Calu3 (cell line): ENCODE data around the gene ADIPOR1. TPM values are rescaled to one million over a fixed set of nuclear protein-coding genes. Genes with fewer than 3 reads are reported as not detected.
A peak's percentile ranks its signal among the peaks of the same experiment; 100 is the strongest.

ENCODE experiments used
- BruUV-seq: library from RNA; stranded (reverse); fragments of 400-500 nt; replicated peaks from 2 replicates; lab custom pipeline; 2021; lab: Mats Ljungman, UMichigan
- CTCF ChIA-PET: fragments of 300-600 bp; sonication (Branson Sonifier 250); formaldehyde crosslinking; loops from one replicate; lab custom pipeline; 2022; ENCODE audit warnings: antibody characterized with exemption; lab: Charles Lee
- DNase-seq: peaks from one replicate; pipeline ENCODE4 v3.0.0; 2022
- H3K27ac Mint-ChIP-seq: one replicate; pipeline ENCODE4 v1.8.0; 2022; ENCODE audit warnings: mixed read lengths; ENCODE audit not compliant: unreplicated experiment
- H3K27me3 Mint-ChIP-seq: one replicate; pipeline ENCODE4 v1.8.0; 2022; ENCODE audit warnings: mixed read lengths; ENCODE audit not compliant: unreplicated experiment
- H3K36me3 Mint-ChIP-seq: one replicate; pipeline ENCODE4 v1.8.0; 2022; ENCODE audit warnings: mild to moderate bottlenecking, moderate library complexity, mixed read lengths; ENCODE audit not compliant: insufficient read depth, unreplicated experiment
- H3K4me1 Mint-ChIP-seq: one replicate; pipeline ENCODE4 v1.8.0; 2022; ENCODE audit warnings: mild to moderate bottlenecking, low read depth, mixed read lengths; ENCODE audit not compliant: unreplicated experiment
- H3K4me3 Mint-ChIP-seq: one replicate; pipeline ENCODE4 v1.8.0; 2022; ENCODE audit warnings: mild to moderate bottlenecking, low read depth, moderate library complexity, mixed read lengths; ENCODE audit not compliant: unreplicated experiment
- H3K9me3 Mint-ChIP-seq: one replicate; pipeline ENCODE4 v1.8.0; 2022; ENCODE audit warnings: low read depth, mixed read lengths; ENCODE audit not compliant: unreplicated experiment
- CTCF ChIP-seq: fragments of 200-600 bp; IDR thresholded peaks from one replicate; pipeline ENCODE4 v1.8.0; 2022; ENCODE audit warnings: antibody characterized with exemption; ENCODE audit not compliant: unreplicated experiment
- intact Hi-C: fragments of 100-400 bp; cut with micrococcal nuclease; formaldehyde crosslinking; loops from one replicate; pipeline ENCODE4 v1.10.0; 2022; ENCODE audit not compliant: unreplicated experiment
- total RNA-seq: library from RNA; stranded (reverse); gene quantifications from 2 replicates; pipeline ENCODE4 v1.2.3, GENCODE V29; 2022

The ADIPOR1 gene
- total RNA-seq, 1 experiment from 2014 or later, result 104 TPM

- peaks cover 31% of the 10 kb centered on the region for H3K36me3 Mint-ChIP-seq
These were observed 3.2 kb upstream of the ADIPOR1 start for GRCh38 chr1:202961220-202961880.

GRCh38 chr1:202959276-202959620 is 1.1 kb upstream of the ADIPOR1 start:
- peaks cover 26% of the 10 kb centered on the region for H3K36me3 Mint-ChIP-seq
- TF ChIP-seq CTCF, result no peak
- CTCF ChIA-PET, result interaction anchor here (0.6 to 1.5 kb wide), 3 partner anchors 9 to 158 kb away, joined by 3 to 8 read pairs (median 4); no protein-coding TSS in a partner anchor
- peak; percentile 61 for DNase-seq
- H3K4me1 Mint-ChIP-seq, result peaks cover 36% of the 10 kb centered on the region
- BruUV-seq, result no TSS peak
- no peaks in the 10 kb centered on the region for H3K27me3 Mint-ChIP-seq
- intact Hi-C loops, result no loop called here
- peak overlapping the region; percentile 43 for H3K27ac Mint-ChIP-seq
- no peaks in the 10 kb centered on the region for H3K9me3 Mint-ChIP-seq
- peak overlapping the region; percentile 70 for H3K4me3 Mint-ChIP-seq

More at GRCh38 chr1:202961220-202961880, 3.2 kb upstream of the ADIPOR1 start:
- no peak for DNase-seq
- Mint-ChIP-seq H3K4me3 (no peak overlapping the region), H3K9me3 (no peaks in the 10 kb centered on the region), H3K27ac (no peak overlapping the region), H3K27me3 (no peaks in the 10 kb centered on the region), H3K4me1 (peaks cover 27% of the 10 kb centered on the region)
- no TSS peak for BruUV-seq
- intact Hi-C loops, result no loop called here
- CTCF ChIA-PET, result no interaction called here
- no peak for TF ChIP-seq CTCF

GRCh38 chr1:202958544-202959275 is 598 bp upstream of the ADIPOR1 start:
- peaks cover 26% of the 10 kb centered on the region for H3K36me3 Mint-ChIP-seq
- CTCF ChIA-PET, result interaction anchor here (0.6 to 1.5 kb wide), 3 partner anchors 9 to 159 kb away, joined by 3 to 8 read pairs (median 4); no protein-coding TSS in a partner anchor
- H3K9me3 Mint-ChIP-seq, result no peaks in the 10 kb centered on the region
- no peak for DNase-seq
- BruUV-seq, result TSS peak; percentile 96
- H3K27me3 Mint-ChIP-seq, result no peaks in the 10 kb centered on the region
- no peak for TF ChIP-seq CTCF
- intact Hi-C loops, result no loop called here
- peaks cover 41% of the 10 kb centered on the region for H3K4me1 Mint-ChIP-seq
- peak overlapping the region; percentile 73 for H3K27ac Mint-ChIP-seq
- H3K4me3 Mint-ChIP-seq, result peak overlapping the region; percentile 70

GRCh38 chr1:202956969-202957368 is 1.1 kb downstream of the ADIPOR1 start:
- Mint-ChIP-seq H3K27ac (peak overlapping the region; percentile 39), H3K4me1 (peaks cover 58% of the 10 kb centered on the region), H3K27me3 (no peaks in the 10 kb centered on the region), H3K36me3 (peaks cover 26% of the 10 kb centered on the region), H3K4me3 (peak overlapping the region; percentile 70), H3K9me3 (no peaks in the 10 kb centered on the region)
- TSS peak; percentile 45 for BruUV-seq
- no peak for DNase-seq
- intact Hi-C loops, result no loop called here
- TF ChIP-seq CTCF, result no peak
- CTCF ChIA-PET, result no interaction called here
